HG03139 (cell line): ENCODE results near the gene PRAMEF1.
"Not testable (repeated sequence)": the region's sequence is repeated elsewhere in the genome, so short reads cannot be mapped to it uniquely, and the experiment has no call there.

ENCODE experiments used
- ATAC-seq: cut with Tn5 transposase; IDR thresholded peaks from one replicate; pipeline ENCODE4 v1.9.1; 2021; ENCODE audit not compliant: unreplicated experiment

Gene PRAMEF1

GRCh38 chr1:12774801-12775345 is 16.3 kb upstream of the PRAMEF1 start:
- no peak for ATAC-seq

DNA sequence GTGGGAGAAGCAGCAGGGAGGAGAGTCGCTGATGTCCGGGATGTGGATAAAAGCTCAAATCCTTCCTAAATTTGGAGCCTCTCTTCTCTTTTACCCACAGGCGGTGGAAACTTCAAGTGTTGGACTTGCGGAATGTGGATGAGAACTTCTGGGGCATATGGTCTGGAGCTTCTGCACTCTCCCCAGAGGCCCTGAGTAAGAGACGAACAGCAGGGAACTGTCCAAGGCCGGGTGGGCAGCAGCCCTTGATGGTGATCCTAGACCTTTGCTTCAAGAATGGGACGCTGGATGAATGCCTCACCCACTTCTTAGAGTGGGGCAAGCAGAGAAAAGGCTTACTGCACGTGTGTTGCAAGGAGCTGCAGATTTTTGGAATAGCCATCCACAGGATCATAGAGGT is 15.8 kb upstream of the PRAMEF1 start:
- no peak for ATAC-seq

DNA sequence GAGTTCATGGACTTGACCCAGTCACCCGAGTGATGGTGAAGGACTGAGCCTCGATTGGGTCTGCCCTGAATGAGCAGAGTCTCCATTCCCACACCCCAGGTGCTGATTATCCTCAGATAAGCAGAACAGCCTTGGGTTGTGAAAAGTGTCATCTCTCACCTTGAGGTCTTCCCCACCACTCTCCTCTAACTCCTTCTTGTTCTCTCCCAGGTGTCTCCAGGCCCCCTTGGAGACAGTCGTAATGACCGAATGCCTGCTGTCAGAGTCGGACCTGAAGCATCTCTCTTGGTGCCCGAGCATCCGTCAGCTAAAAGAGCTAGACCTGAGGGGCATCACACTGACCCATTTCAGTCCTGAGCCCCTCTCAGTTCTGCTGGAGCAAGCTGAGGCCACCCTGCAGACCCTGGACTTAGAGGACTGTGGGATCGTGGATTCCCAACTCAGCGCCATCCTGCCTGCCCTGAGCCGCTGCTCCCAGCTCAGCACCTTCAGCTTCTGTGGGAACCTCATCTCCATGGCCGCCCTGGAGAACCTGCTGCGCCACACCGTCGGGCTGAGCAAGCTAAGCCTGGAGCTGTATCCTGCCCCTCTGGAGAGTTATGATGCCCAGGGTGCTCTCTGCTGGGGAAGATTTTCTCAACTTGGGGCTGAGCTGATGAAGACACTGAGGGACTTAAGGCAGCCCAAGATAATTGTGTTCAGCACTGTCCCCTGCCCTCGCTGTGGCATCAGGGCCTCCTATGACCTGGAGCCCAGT is 14.2 kb upstream of the PRAMEF1 start:
- ATAC-seq, result no peak

DNA sequence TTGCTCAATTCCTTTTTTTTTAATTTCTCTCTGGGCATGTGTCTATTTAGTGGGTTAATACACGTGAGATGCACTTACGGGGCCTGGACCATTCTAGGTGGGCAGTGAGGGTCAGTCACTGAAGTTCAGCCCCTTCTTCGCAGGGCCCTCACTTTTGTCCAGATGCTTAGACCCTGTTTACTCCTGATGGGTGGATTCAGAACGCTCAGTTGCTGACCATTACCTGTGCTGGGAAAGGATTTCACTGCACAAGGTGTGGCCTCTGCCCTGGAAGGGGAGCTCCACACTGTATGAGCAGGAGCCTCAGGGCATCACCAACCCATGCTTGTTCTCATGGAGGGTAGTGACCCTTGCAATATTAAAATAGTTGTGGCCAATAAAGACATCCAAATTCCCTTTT is 13.1 kb upstream of the PRAMEF1 start:
- ATAC-seq, result no peak

GRCh38 chr1:12778907-12779306 is 12.3 kb upstream of the PRAMEF1 start:
- ATAC-seq, result no peak

GRCh38 chr1:12781488-12781887 is 9.7 kb upstream of the PRAMEF1 start:
- ATAC-seq, result not testable (repeated sequence)

DNA sequence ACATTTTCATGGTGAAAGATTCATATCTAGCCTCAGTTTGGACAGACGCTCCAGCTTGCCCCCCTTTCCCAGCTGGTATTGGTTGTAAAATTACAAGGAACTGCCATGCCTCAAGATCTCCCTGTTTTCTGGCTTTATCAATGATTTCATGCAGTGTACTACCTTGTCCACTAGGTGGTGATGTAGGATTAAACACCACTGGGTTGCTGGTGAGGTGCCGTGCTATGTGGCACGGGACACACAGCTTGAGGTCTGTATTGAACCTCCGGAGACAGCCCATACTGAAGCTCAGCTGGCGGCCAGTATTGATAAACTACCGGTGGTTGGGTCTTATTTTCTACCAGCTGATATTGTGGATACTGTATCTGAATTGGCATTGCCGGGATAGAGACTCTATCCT is 7.4 kb upstream of the PRAMEF1 start:
- not testable (repeated sequence) for ATAC-seq

GRCh38 chr1:12784729-12785128 is 6.5 kb upstream of the PRAMEF1 start:
- ATAC-seq, result not testable (repeated sequence)

DNA sequence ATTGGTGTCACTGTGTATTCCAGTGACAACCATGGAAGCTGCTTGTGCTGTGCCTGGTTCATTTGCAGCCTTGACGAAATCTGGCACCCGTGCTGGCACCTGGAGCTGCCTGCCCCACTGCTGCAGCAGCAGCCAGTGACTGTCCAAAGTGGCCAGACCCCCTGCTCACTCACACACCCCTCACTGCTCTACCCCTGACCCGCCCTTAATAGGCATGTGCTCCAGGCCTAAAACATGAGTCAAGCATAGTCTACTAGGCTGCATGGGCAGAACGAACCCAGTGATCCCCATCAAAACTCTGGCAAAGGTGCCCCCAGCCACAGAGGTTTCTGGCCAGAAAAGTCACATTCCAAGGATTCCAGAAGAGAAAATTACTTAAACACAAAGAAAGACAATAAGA is 7.7 kb downstream of the PRAMEF1 start:
- no peak for ATAC-seq

DNA sequence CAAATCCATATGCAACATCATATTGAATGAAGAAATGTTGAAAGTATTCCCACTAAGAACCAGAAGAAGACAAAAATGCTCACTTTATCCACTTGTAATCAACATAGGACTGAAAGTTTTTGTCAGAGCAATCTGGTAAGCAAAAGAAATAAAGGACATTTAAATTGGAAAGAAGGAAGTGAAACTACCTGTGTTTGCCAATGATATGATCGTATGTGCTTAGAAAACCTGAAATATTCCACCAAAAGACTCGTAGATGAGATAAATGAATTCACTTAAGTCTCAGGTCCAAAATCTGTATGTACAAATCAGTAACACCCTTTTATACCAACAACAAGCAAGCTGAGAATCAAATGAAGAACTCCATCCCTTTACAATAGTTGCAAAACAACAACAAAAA is 8.5 kb downstream of the PRAMEF1 start:
- ATAC-seq, result no peak

- no peak for ATAC-seq
These were observed 18.7 kb downstream of the PRAMEF1 start for GRCh38 chr1:12809933-12810332.

GRCh38 chr1:12810691-12811408 is 19.7 kb downstream of the PRAMEF1 start:
- ATAC-seq, result no peak

DNA sequence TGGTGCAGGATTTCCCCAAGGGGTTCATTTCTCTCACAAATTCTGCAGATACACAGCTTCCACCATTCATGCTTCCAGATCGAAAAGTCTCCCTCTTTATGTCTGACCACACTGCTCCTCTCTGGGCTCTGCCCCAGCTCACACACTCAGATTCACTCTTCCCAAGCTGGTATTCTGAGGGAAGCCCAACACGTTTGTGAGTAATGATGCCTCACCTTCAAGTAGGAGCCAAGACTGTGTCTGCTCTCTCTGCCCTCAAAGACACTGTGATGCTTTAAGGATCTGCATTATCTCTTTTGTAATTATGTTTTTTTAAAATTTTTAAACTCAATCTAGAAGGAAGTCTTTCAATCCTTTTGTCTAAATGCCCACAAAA is 20.2 kb downstream of the PRAMEF1 start:
- ATAC-seq, result no peak

- not testable (repeated sequence) for ATAC-seq
These were observed 27.9 kb downstream of the PRAMEF1 start for GRCh38 chr1:12819061-12819460.

- not testable (repeated sequence) for ATAC-seq
These were observed 40.1 kb downstream of the PRAMEF1 start, which contains the start of gene PRAMEF11 for GRCh38 chr1:12831310-12831709. Gene PRAMEF11 (minus strand): TSS chr1:12831410. CDS start chr1:12828789, 2,621 bp downstream.

DNA sequence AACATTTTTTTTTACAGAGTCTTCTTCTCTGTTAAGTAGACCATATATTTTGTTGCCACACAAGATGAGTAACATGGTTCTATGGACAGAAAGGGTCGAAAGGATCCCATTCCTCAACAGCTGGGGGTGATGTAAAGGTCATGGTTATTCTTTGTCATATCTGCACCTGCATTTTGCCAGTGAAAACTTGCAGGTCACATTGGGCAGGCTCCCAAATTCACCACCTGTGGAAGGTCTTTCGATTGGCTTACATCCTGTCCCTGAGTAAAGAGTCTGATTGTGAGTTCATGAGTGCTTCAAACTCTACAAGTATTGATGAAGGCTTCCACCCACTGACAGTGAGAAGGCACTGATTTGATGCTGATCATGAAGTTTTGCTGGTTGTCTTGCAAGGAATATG is 42.1 kb downstream of the PRAMEF1 start:
- not testable (repeated sequence) for ATAC-seq
